GM12865 (cell line): ENCODE results near the gene REEP6.

ENCODE experiments used
- DNase-seq: peaks from one replicate; pipeline ENCODE4 v3.0.0; 2010; ENCODE audit warnings: low read depth
- H3K4me3 ChIP-seq: 2 replicates; pipeline ENCODE4 v1.5.1; 2011; ENCODE audit warnings: mild to moderate bottlenecking, low read depth, low read length, control low read depth
- TF ChIP-seq, protein P1 (sequence below): IDR thresholded peaks from 2 replicates; pipeline ENCODE4 v1.5.1; 2011; ENCODE audit warnings: low read length, control low read depth, low read depth, inconsistent platforms; ENCODE audit not compliant: insufficient read depth; ENCODE audit errors: missing control alignments

REEP6 gene

DNA sequence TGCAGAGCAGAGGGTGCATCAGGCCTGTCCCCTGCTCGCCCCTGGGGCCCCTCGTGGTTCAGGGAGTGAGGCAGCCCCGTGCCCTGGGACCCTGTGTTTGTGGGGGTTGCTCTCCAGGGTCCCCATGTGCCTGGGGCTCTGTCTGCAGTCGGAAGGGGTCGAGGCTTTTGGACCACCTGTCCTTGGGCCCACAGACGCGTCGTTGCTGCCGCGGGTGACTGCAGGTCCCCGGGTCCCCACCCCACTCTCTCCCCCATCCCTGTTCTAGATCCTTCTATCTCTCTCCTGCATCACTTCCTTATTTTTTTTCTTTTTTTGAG, 2.7 kb upstream of the REEP6 start:
- TF ChIP-seq, protein P1, sequence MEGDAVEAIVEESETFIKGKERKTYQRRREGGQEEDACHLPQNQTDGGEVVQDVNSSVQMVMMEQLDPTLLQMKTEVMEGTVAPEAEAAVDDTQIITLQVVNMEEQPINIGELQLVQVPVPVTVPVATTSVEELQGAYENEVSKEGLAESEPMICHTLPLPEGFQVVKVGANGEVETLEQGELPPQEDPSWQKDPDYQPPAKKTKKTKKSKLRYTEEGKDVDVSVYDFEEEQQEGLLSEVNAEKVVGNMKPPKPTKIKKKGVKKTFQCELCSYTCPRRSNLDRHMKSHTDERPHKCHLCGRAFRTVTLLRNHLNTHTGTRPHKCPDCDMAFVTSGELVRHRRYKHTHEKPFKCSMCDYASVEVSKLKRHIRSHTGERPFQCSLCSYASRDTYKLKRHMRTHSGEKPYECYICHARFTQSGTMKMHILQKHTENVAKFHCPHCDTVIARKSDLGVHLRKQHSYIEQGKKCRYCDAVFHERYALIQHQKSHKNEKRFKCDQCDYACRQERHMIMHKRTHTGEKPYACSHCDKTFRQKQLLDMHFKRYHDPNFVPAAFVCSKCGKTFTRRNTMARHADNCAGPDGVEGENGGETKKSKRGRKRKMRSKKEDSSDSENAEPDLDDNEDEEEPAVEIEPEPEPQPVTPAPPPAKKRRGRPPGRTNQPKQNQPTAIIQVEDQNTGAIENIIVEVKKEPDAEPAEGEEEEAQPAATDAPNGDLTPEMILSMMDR = no peak
- no peak for DNase-seq

DNA sequence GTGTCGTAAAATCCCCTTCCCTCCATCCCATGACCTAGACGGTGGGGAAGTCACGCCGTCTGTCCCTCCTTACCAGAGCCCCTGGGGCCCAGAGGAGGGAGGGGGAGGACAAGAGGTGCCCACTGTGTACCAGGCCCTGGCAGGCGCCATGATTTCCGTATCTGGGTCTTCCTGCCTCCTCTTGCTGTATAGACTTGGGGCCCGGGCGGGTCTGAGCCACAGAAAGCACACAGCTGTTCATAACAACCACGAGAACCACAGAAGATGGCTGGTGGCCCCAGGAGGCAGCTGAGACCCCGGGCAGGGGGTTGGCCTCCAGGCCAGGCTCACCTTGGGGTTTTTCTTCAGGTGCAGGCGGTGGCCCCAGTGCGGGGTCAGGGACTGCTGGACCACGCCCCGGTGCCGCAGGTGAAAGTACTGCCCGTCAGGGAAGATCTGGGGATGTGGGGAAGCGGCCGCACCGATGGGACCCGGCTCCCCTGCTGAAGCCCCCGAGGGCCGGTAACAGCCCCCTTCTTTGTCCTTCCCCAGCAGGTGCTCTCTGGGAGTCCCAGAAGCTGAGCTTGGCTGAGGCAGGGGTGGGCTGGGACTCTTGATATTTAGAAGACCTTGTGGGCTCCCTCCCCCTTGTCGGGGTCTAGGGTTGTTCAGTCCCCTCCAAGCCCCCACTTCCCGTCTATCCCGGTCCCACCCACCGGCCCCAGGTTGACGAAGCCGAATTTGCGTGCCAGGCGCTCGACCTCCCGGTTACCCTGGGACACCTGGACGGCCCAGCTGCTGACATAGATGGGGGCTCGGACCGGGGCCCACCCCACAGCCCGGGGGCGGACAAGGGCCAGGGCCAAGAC, 1.3 kb upstream of the REEP6 start:
- DNase-seq = no peak
- TF ChIP-seq, protein P1 = no peak
- peak overlapping the region; percentile 54 for H3K4me3 ChIP-seq

More for the DNA sequence above, 2.7 kb upstream of the REEP6 start:
- H3K4me3 ChIP-seq = no peak overlapping the region

DNA sequence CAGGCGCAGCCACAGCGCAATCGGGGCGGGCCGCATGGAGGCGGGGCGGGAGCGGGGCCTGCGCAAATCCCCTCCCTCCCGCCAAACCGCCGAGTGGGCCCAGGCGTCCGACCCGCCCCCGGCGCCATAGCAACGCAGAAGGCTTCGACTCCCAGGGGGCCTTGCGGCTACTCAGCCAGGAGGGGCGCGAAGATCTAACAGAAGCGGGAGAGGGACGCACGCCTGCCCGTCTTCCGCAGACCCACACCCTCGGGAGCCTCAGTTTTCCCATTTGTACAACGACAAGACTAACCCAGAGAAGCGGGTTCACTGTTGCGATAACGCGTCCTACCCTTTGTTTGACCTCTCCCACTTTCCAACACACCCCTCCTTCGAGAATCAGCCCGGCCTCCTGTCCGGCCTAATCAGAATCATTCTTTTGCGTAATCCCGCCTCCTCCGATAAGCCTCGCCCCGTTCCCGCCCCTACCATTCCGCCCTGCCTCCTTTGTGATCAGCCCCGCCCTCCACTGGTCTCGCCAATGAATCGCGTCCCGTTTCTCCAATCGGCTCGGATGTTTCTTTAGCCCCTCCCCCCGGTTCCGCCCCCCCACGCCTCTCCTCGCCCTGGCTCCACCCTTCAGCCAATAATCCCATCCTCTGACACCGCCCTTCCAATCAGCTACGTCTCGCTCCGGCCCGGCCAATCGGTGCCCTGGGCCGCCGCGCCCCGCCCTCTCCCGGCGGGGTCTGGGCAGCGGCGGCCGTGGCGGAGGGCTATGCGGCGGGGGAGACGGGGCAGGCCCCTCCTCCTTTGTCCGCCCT, 469 bp upstream of the REEP6 start, which contains the start of gene PCSK4:
Gene PCSK4, minus strand, starts transcription at position 40 of the 803 bp plus-strand sequence. Its CDS starts 4 bp downstream, at position 36.
- TF ChIP-seq, protein P1 = no peak
- peak; percentile 98 for DNase-seq
- H3K4me3 ChIP-seq = peak within 1 kb of the TSS; percentile 54

DNA sequence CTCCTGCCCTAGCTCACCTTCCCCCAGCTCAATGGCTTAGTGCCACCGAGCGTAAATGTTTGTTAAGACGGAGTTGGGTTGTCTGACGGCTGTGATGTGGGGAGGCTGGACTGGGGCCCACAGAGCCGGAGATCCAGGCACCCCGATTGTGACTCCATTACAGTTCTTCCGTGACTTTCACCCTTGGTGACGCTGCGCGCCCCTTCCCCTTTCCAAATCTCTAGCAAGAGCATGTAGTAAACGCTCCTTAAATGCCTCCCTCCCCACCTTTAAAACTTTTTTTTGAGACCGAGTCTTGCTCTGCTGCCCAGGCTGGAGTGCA, 829 bp downstream of the REEP6 start:
- H3K4me3 ChIP-seq = no peak overlapping the region
- TF ChIP-seq, protein P1 = no peak
- DNase-seq = no peak

DNA sequence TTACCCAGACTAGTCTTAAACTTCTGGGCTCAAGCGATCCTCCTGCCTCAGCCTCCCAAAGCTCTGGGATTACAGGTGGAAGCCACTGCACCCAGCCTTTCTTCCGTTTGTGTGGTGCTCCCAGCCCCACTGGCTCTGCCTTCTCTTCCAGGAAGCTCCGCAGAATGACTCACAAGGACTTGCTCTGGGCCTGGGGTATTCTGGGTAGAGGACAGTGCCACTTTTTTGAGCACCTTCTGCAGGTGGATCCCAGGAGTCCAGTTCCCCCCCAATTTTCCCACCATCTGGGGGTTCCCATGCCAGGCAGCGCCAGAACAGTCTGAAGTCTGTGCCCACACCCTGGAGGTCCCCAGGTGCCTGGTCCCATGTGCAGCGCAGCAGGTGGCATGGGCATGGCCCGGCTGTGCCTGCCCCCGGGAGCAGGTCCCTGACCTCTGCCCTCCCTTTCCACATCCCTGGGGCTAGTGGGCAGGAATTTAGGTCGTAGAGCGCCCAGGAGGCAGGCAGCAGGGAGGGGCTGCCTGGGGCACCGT, 1.6 kb downstream of the REEP6 start:
- H3K4me3 ChIP-seq = no peak overlapping the region
- TF ChIP-seq, protein P1 = no peak
- no peak for DNase-seq

DNA sequence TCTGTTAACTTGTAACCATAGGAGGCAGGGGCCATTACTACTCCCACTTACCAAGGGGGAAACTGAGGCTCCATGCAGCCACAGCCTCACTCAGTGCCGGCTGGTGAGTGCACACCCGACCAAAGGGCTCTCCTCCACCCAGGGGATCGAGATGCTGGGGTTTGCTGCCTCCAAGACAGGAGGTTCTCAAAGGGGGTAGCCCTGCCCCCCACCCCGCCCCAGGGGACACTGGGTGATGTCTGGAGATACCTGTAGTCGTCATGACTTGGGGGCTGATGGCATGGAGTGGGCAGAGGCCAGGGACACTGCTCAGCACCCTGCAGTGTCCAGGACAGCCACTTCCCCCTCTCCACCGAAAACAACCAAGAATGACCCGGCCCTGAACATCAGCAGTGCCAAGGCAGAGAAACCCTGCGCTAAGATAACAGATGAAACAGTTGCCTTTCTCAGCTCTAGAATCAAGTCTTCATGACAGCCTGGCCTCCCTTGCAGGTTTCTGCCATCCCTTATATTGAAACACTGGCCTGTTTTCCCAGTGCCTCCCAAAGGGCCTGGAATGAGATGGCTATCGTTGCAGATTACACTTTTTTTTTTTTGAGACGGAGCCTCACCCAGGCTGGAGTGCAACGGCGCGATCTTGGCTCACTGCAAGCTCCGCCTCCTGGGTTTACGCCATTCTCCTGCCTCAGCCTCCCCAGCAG, 3.3 kb downstream of the REEP6 start:
- no peak overlapping the region for H3K4me3 ChIP-seq
- TF ChIP-seq, protein P1 = no peak
- no peak for DNase-seq
